Osteoblast (primary cell): ENCODE data around the gene GAB2. TPM values are rescaled to one million over a fixed set of nuclear protein-coding genes. Genes with fewer than 3 reads are reported as not detected.

ENCODE experiments used
- DNase-seq: peaks from one replicate; pipeline ENCODE4 v3.0.0; 2011; ENCODE audit warnings: low spot score, mixed read lengths; ENCODE audit not compliant: insufficient read length; ENCODE audit errors: missing footprints
- H2AFZ ChIP-seq: 2 replicates; pipeline ENCODE4 v1.6.0; 2011; ENCODE audit warnings: mild to moderate bottlenecking, low read length
- H3K27ac ChIP-seq: 2 replicates; pipeline ENCODE4 v1.5.1; 2011; ENCODE audit warnings: mild to moderate bottlenecking, low read depth, low read length, moderate library complexity
- H3K27me3 ChIP-seq: 2 replicates; pipeline ENCODE4 v1.6.0; 2012; ENCODE audit warnings: mild to moderate bottlenecking, control low read depth, inconsistent platforms, low read length, moderate library complexity; ENCODE audit not compliant: insufficient read depth
- H3K36me3 ChIP-seq: 2 replicates; pipeline ENCODE4 v1.5.1; 2011; ENCODE audit warnings: mild to moderate bottlenecking, low read length, control low read depth, moderate library complexity; ENCODE audit not compliant: insufficient read depth
- H3K4me1 ChIP-seq: 2 replicates; pipeline ENCODE4 v1.5.1; 2011; ENCODE audit warnings: mild to moderate bottlenecking, low read length, control low read depth, moderate library complexity; ENCODE audit not compliant: insufficient read depth
- H3K4me2 ChIP-seq: 2 replicates; pipeline ENCODE4 v1.6.0; 2011; ENCODE audit warnings: mild to moderate bottlenecking, low read length; ENCODE audit not compliant: insufficient read depth
- H3K4me3 ChIP-seq: fragments of 200-600 bp; sonication (generic); 3 replicates; pipeline ENCODE4 v1.5.1; 2012; ENCODE audit warnings: mild to moderate bottlenecking, low read length, inconsistent platforms; ENCODE audit not compliant: insufficient read depth
- H3K79me2 ChIP-seq: 2 replicates; pipeline ENCODE4 v1.6.0; 2012; ENCODE audit warnings: mild to moderate bottlenecking, low read length, control low read depth, inconsistent platforms; ENCODE audit not compliant: insufficient read depth
- H3K9me3 ChIP-seq: 2 replicates; pipeline ENCODE4 v1.5.1; 2011; ENCODE audit warnings: low read depth, low read length, control low read depth
- H4K20me1 ChIP-seq: 2 replicates; pipeline ENCODE4 v1.6.0; 2012; ENCODE audit warnings: mild to moderate bottlenecking, low read length, control low read depth; ENCODE audit not compliant: insufficient read depth
- total RNA-seq: library from RNA; depleted of rRNA; stranded (reverse); fragments of >200 nt; gene quantifications from 2 replicates; pipeline ENCODE4 v1.2.3, GENCODE V29; 2012
- TF ChIP-seq, protein P1 (sequence below): IDR thresholded peaks from 2 replicates; pipeline ENCODE4 v1.5.1; 2011; ENCODE audit warnings: mild to moderate bottlenecking, low read depth, low read length, moderate library complexity; ENCODE audit errors: extremely low read depth

Gene GAB2
- total RNA-seq, 1 donor, result 18.5 TPM

DNA sequence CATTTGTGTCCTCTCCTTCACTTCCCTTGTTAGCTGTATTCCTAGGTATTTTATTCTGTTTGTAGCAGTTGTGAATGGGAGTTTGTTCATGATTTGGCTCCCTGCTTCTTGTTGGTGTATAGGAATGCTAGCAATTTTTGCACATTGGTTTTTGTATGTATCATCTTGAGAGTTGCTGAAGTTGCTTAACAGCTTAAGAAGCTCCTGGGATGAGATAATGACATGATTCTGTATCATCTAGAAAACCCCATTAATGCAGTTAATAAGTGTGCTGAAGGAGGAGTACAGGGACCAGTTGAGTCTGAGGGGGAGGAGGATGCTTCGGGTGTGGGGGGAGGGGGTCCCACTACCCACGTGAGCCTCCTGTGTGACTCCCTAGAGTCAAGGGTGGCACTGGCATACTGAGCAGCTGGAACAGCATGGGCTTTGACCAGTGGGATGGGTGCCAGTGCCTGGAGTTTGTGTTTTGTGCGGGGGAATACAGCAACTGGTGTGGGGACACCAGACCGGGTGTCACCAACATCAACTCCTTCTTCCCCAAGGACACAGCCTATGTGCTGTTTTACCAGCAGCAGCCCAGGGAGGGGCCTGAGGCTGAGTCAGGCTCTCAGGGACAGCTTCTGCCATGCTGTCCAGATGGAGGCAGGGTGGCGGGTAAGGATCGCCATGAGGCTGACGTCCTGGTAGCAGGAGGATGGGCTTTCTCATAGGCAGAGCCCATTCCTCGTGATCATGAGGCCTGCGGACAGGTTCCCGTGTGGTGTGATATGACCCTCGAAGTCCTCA, 204.8 kb downstream of the GAB2 start:
- Histone ChIP-seq H3K4me2 (no peak overlapping the region), H4K20me1 (peaks cover 25% of the 10 kb centered on the region), H3K79me2 (peaks cover 34% of the 10 kb centered on the region), H3K4me1 (peaks cover 22% of the 10 kb centered on the region), H3K9me3 (no peaks in the 10 kb centered on the region), H3K4me3 (no peak overlapping the region), H2AFZ (no peak overlapping the region), H3K36me3 (peaks cover 53% of the 10 kb centered on the region), H3K27me3 (no peaks in the 10 kb centered on the region), H3K27ac (no peak overlapping the region)
- TF ChIP-seq, protein P1, sequence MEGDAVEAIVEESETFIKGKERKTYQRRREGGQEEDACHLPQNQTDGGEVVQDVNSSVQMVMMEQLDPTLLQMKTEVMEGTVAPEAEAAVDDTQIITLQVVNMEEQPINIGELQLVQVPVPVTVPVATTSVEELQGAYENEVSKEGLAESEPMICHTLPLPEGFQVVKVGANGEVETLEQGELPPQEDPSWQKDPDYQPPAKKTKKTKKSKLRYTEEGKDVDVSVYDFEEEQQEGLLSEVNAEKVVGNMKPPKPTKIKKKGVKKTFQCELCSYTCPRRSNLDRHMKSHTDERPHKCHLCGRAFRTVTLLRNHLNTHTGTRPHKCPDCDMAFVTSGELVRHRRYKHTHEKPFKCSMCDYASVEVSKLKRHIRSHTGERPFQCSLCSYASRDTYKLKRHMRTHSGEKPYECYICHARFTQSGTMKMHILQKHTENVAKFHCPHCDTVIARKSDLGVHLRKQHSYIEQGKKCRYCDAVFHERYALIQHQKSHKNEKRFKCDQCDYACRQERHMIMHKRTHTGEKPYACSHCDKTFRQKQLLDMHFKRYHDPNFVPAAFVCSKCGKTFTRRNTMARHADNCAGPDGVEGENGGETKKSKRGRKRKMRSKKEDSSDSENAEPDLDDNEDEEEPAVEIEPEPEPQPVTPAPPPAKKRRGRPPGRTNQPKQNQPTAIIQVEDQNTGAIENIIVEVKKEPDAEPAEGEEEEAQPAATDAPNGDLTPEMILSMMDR, result no peak
- no peak for DNase-seq

GRCh38 chr11:78211565-78211964, 206.1 kb downstream of the GAB2 start:
- peaks cover 41% of the 10 kb centered on the region for H3K79me2 ChIP-seq
- H3K4me3 ChIP-seq, result no peak overlapping the region
- H3K27ac ChIP-seq, result no peak overlapping the region
- H3K27me3 ChIP-seq, result no peaks in the 10 kb centered on the region
- TF ChIP-seq, protein P1, result no peak
- peaks cover 28% of the 10 kb centered on the region for H4K20me1 ChIP-seq
- H2AFZ ChIP-seq, result no peak overlapping the region
- DNase-seq, result no peak
- H3K36me3 ChIP-seq, result peaks cover 64% of the 10 kb centered on the region
- no peak overlapping the region for H3K4me2 ChIP-seq
- no peaks in the 10 kb centered on the region for H3K9me3 ChIP-seq
- peaks cover 24% of the 10 kb centered on the region for H3K4me1 ChIP-seq

DNA sequence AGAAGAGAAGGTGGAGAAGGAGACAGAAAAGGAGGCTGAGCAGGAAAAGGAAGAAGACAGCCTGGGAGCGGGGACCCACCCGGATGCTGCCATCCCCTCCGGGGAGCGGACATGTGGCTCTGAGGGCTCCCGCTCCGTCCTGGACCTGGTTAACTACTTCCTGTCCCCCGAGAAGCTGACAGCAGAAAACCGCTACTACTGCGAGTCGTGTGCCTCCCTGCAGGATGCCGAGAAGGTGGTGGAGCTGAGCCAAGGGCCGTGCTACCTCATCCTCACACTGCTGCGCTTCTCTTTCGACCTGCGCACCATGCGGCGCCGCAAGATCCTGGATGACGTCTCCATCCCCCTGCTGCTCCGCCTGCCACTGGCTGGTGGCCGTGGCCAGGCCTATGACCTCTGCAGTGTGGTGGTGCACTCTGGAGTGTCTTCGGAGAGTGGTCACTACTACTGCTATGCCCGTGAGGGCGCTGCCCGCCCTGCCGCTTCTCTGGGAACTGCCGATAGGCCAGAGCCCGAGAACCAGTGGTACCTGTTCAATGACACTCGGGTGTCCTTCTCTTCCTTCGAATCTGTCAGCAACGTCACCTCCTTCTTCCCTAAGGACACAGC, 207.5 kb downstream of the GAB2 start:
- no peak overlapping the region for H3K27ac ChIP-seq
- no peak overlapping the region for H3K4me3 ChIP-seq
- DNase-seq, result peak; percentile 29
- H2AFZ ChIP-seq, result no peak overlapping the region
- peaks cover 41% of the 10 kb centered on the region for H3K79me2 ChIP-seq
- H3K4me1 ChIP-seq, result peaks cover 24% of the 10 kb centered on the region
- TF ChIP-seq, protein P1, result no peak
- no peaks in the 10 kb centered on the region for H3K9me3 ChIP-seq
- no peak overlapping the region for H3K4me2 ChIP-seq
- H3K36me3 ChIP-seq, result peaks cover 62% of the 10 kb centered on the region
- peaks cover 28% of the 10 kb centered on the region for H4K20me1 ChIP-seq
- no peaks in the 10 kb centered on the region for H3K27me3 ChIP-seq

DNA sequence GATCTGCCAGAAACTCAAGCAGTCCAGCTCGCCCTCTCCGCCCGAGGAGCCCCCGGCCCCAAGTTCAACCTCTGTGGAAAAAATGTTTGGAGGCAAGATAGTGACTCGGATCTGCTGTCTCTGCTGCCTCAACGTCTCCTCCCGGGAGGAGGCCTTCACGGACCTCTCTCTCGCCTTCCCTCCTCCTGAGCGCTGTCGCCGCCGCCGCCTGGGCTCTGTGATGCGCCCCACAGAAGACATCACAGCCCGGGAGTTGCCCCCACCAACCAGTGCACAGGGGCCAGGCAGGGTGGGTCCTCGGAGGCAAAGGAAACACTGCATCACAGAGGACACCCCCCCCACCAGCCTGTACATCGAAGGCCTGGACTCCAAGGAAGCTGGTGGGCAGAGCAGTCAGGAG, 208.1 kb downstream of the GAB2 start:
- peaks cover 61% of the 10 kb centered on the region for H3K36me3 ChIP-seq
- no peak overlapping the region for H2AFZ ChIP-seq
- H3K4me3 ChIP-seq, result no peak overlapping the region
- TF ChIP-seq, protein P1, result no peak
- no peak overlapping the region for H3K4me2 ChIP-seq
- DNase-seq, result peak; percentile 76
- peaks cover 28% of the 10 kb centered on the region for H4K20me1 ChIP-seq
- H3K79me2 ChIP-seq, result peaks cover 38% of the 10 kb centered on the region
- no peaks in the 10 kb centered on the region for H3K27me3 ChIP-seq
- no peak overlapping the region for H3K27ac ChIP-seq
- H3K9me3 ChIP-seq, result no peaks in the 10 kb centered on the region
- H3K4me1 ChIP-seq, result peaks cover 24% of the 10 kb centered on the region
